Left lung (tissue), 10 donors: ENCODE results near the gene FARP2. TPM values are rescaled to one million over a fixed set of nuclear protein-coding genes. Genes with fewer than 3 reads are reported as not detected.

Source experiments
- ATAC-seq: fragments of 200-7000 bp; cut with Tn5 transposase; one replicate; pipeline ENCODE4 v1.9.1; 2020; ENCODE audit warnings: moderate library complexity
- DNase-seq, 4 donors: peaks; one replicate each; pipeline ENCODE4 v3.0.0-alpha.2; 2013 to 2020
- H3K27ac ChIP-seq, 2 donors: fragments of 200-600 bp; sonication (generic) in 1 of 2; one replicate each; pipeline versions ENCODE4 v1.5.0 to v1.8.0; 2020 to 2021
- H3K27me3 ChIP-seq, 2 donors: fragments of 200-600 bp; sonication (generic) in 1 of 2; one replicate each; pipeline versions ENCODE4 v1.5.0 to v1.8.0; 2020 to 2021
- H3K36me3 ChIP-seq, 2 donors: fragments of 200-600 bp; sonication (generic) in 1 of 2; one replicate each; pipeline versions ENCODE4 v1.5.0 to v1.8.0; 2020 to 2021
- H3K4me1 ChIP-seq, 2 donors: fragments of 200-600 bp; one replicate each; pipeline ENCODE4 v1.8.0; 2021
- H3K4me3 ChIP-seq, 2 donors: fragments of 200-600 bp; sonication (generic) in 1 of 2; one replicate each; pipeline versions ENCODE4 v1.5.0 to v1.8.0; 2020 to 2021; ENCODE audit warnings: mild to moderate bottlenecking in 1 of 2
- H3K9me3 ChIP-seq, 2 donors: fragments of 200-600 bp; sonication (generic) in 1 of 2; one replicate each; pipeline versions ENCODE4 v1.5.0 to v1.8.0; 2020 to 2021
- intact Hi-C, 2 donors: fragments of 100-400 bp; cut with DNase I; formaldehyde crosslinking; loops; one replicate each; pipeline versions ENCODE4 v1.11.2 to v1.14.2; 2022
- polyA plus RNA-seq, 6 donors: library from polyadenylated mRNA; unstranded; fragments of 120-200 nt; gene quantifications; one replicate each; pipeline ENCODE4 v1.2.1, GENCODE V29; 2013; ENCODE audit not compliant: insufficient read length in 6 of 6
- total RNA-seq, 2 donors: library from RNA; stranded (reverse); fragmentation: NEBNext Ultra II Directional; extraction: Animal tissue kit (Norgen Biotek cat#: 25700); gene quantifications; one replicate each; pipeline ENCODE4 v1.2.1, GENCODE V29; 2021
- TF ChIP-seq, protein P1 (sequence below), 2 donors: fragments of 200-600 bp; sonication (generic) in 1 of 2; IDR thresholded peaks; one replicate each; pipeline versions ENCODE4 v1.5.0 to v1.8.0; 2021; ENCODE audit warnings: antibody characterized with exemption in 2 of 2
- donor health status: DM: no; HTN: yes; CAD: no.
- donor health status: DM: no; HTN: no; CAD: no.

Gene FARP2
- total and polyA plus RNA-seq, 8 donors, result 32.2 to 54.8 (median 49.9) TPM

DNA sequence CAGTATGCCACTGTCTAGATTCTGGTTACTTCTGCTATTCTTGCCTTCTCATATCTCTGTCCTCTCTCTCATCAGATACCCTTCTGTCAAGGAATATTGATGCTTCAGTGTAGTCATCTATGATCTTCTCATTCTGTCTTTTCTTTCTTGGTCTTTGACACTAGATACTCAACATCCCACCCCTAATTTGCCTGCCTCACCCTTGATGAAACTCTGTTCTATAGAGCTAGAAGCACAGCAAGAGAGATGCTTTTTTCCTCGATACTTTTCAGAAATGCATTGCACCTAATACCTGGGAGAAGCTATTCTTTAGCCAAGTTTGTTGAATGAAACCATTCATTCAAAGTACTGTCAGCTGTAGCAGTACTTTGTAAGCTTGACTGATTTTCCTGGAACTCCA, 30.8 kb upstream of the FARP2 start:
- intact Hi-C loops, result no loop called here
- Histone ChIP-seq H3K27me3 (no peaks in the 10 kb centered on the region), H3K4me3 (no peak overlapping the region), H3K4me1 (peaks cover 17 to 50% of the 10 kb centered on the region in 2 donors), H3K36me3 (peaks cover 0 to 50% of the 10 kb centered on the region in 2 donors), H3K9me3 (no peaks in the 10 kb centered on the region), H3K27ac (no peak overlapping the region)
- DNase-seq, result no peak
- TF ChIP-seq, protein P1, sequence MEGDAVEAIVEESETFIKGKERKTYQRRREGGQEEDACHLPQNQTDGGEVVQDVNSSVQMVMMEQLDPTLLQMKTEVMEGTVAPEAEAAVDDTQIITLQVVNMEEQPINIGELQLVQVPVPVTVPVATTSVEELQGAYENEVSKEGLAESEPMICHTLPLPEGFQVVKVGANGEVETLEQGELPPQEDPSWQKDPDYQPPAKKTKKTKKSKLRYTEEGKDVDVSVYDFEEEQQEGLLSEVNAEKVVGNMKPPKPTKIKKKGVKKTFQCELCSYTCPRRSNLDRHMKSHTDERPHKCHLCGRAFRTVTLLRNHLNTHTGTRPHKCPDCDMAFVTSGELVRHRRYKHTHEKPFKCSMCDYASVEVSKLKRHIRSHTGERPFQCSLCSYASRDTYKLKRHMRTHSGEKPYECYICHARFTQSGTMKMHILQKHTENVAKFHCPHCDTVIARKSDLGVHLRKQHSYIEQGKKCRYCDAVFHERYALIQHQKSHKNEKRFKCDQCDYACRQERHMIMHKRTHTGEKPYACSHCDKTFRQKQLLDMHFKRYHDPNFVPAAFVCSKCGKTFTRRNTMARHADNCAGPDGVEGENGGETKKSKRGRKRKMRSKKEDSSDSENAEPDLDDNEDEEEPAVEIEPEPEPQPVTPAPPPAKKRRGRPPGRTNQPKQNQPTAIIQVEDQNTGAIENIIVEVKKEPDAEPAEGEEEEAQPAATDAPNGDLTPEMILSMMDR (IDR thresholded peaks at IDR 0.05), result no peak
- no peak for ATAC-seq

DNA sequence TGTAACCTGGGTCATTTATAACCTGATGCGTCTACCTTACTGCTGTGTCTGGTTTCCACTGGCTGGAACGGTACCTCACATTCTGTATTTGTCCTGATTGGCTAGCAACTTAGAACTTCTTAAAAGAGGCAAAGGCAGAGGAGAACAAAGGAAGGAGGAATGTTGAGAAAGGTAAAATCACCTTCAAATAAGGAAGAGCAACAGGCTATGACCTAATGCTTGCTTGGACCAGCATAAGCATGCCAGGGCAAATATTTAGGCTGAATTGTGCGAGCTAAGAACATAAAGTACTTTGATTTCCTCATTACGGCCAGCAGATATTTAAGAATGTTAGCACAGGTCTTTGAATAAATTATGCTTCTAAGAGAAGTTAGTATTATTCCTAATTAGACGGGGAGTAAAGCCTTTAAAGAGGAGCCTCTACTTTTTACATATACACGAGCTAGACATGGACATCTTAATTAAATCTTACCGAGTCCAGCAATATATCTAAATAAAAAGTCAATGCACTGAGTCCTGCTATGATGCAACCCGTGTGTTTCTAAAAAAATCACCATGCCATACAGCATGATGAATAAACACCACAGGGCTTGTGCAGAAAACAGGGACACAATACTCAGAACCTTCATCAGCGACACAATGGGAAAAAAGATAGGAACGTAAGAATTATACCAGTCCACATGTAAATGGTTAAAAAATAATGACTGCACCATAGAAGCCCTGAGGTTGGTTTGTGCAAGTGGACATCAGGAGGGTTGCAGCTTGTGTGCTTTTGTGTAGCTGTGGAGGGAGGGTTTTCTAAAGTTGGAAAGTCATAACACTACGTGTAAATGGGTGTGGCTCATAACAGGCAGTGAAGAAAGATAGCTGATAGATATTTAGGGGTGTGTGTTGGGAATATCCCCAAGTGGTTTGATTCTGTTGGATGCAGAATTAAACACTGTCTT, 26.1 kb upstream of the FARP2 start:
- no peak for ATAC-seq
- peaks cover 0 to 79% of the 10 kb centered on the region in 2 donors for H3K36me3 ChIP-seq
- H3K9me3 ChIP-seq, result no peaks in the 10 kb centered on the region
- TF ChIP-seq, protein P1 (IDR thresholded peaks at IDR 0.05), result no peak
- H3K27ac ChIP-seq, result no peak overlapping the region
- no peaks in the 10 kb centered on the region for H3K27me3 ChIP-seq
- DNase-seq, result no peak
- intact Hi-C loops, result no loop called here
- peaks cover 0 to 5% of the 10 kb centered on the region in 2 donors for H3K4me1 ChIP-seq
- no peak overlapping the region for H3K4me3 ChIP-seq

DNA sequence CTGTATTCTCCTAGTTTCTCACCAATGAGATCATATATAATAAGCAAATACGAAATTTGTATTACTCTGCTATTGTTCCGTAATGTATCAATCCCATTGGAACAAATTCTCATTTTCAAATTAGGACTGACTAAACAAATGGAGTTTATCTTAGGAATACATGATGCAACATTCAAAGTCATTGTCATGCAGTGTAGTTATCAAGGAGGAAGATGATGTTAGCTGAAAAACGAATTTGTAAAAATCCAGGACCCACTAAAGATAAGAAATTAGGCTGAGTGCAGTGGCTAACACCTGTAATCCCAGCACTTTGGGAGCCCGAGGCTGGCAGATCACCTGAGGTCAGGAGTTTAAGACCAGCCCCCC, 25.5 kb upstream of the FARP2 start:
- ATAC-seq (no peak), DNase-seq (no peak)
- Histone ChIP-seq H3K4me1 (no peaks in the 10 kb centered on the region), H3K9me3 (no peaks in the 10 kb centered on the region), H3K36me3 (peaks cover 0 to 82% of the 10 kb centered on the region in 2 donors), H3K27me3 (no peaks in the 10 kb centered on the region), H3K27ac (no peak overlapping the region), H3K4me3 (no peak overlapping the region)
- intact Hi-C loops, result no loop called here
- TF ChIP-seq, protein P1 (IDR thresholded peaks at IDR 0.05), result no peak

DNA sequence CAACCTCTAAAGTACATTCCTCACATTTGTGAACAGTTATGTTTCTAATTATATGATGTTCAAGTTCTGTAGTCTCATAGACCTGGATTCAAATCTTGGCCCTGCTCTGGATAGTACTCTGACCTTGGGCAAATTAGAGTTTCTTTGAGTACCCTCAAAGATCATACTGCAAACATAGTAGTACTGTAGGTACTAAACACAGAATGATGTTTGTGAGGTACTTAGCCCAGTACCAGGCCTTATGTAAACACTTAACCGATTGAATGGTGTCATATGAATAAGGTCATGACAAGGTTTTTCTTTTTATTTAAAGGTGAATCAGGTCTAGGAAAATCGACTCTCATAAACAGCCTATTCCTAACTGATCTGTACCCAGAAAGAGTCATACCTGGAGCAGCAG, 21.3 kb upstream of the FARP2 start:
- intact Hi-C loops, result no loop called here
- peaks cover 0 to 77% of the 10 kb centered on the region in 2 donors for H3K36me3 ChIP-seq
- no peak overlapping the region for H3K27ac ChIP-seq
- H3K4me1 ChIP-seq, result peaks cover 0 to 8% of the 10 kb centered on the region in 2 donors
- no peaks in the 10 kb centered on the region for H3K9me3 ChIP-seq
- no peaks in the 10 kb centered on the region for H3K27me3 ChIP-seq
- TF ChIP-seq, protein P1 (IDR thresholded peaks at IDR 0.05), result no peak
- no peak for DNase-seq
- ATAC-seq, result peak; percentile 87
- no peak overlapping the region for H3K4me3 ChIP-seq

DNA sequence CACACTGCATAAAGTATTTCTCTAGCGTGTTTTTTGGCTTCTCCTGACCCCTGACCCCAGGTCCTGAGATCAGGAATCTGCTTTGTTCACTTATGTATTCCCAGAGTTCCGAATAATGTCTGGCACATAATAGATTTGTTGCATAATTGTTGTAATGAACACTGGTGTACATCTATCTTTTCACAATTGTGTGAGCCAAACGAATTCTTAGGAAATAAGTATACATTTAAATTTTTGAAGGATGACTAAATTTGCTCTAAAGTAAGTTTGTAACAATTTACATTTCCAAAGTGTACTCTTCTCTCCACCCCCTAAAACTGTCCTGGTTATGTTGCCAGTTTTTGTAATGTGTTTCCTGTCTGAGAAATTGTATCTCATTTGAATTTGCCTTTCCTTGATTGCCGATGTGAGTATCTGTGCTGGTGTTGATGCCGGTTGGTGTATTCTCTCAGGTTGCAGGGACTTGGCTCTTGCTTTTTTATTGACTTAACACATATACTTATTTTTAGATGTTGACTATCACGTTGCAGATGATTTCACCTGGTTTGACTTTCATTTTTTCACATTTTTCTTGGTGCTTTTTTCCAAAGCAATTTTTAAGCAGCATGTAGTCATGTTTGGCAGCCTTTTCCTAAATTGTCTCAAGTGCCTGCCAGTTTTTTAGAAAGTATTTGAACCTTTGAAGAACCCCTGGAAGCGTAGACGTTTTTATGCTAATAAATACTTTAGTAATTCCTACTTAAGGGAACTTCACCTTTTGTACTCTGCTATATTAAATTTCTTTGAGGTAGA, 16.1 kb upstream of the FARP2 start:
- intact Hi-C loops, result no loop called here
- peak overlapping the region in 1 of 2 donors; percentile 59 for H3K27ac ChIP-seq

More for the DNA sequence above, 16.1 kb upstream of the FARP2 start:
- H3K4me1 ChIP-seq, result peaks cover 8 to 23% of the 10 kb centered on the region in 2 donors
- TF ChIP-seq, protein P1 (IDR thresholded peaks at IDR 0.05), result no peak
- H3K9me3 ChIP-seq, result no peaks in the 10 kb centered on the region
- H3K36me3 ChIP-seq, result peaks cover 0 to 92% of the 10 kb centered on the region in 2 donors
- ATAC-seq (peak; percentile 47), DNase-seq (no peak)
- H3K27me3 ChIP-seq, result no peaks in the 10 kb centered on the region
- H3K4me3 ChIP-seq, result no peak overlapping the region
